ENCODE data around the gene TNFAIP2. TPM values are rescaled to one million over a fixed set of nuclear protein-coding genes. Genes with fewer than 3 reads are reported as not detected.
A peak's percentile ranks its signal among the peaks of the same experiment; 100 is the strongest.

The TNFAIP2 gene
- total RNA-seq, 6 experiments from 2014 or later: 23.2 to 122 (median 32.6) TPM

- peak overlapping the region in 1 of 3 donors; percentile 63 for H3K27ac ChIP-seq
- intact Hi-C loops (cut with DNase I): loop anchor here (10.0 kb wide), 2 partner anchors 82 to 182 kb away; no protein-coding TSS in a partner anchor
- peaks cover 0 to 7% (median 0%) of the 10 kb centered on the region in 4 donors for H3K36me3 ChIP-seq
- peak overlapping the region in 1 of 3 donors; percentile 45 for H3K4me3 ChIP-seq
- 23% methylated on average over 4 of the region's 39 CpGs for WGBS (ENCODE audit: insufficient coverage, low coverage, low lambda C conversion rate, missing lambda C conversion rate)
- H3K4me1 ChIP-seq: peaks cover 0 to 77% (median 30%) of the 10 kb centered on the region in 4 donors
- ATAC-seq (no peak), DNase-seq (peak in 2 of 3 donors; percentile 42 to 64)
- TF ChIP-seq POLR2A (IDR thresholded peaks at IDR 0.05) (no peak), CTCF (IDR thresholded peaks at IDR 0.05) (no peak)
- no peaks in the 10 kb centered on the region for H3K27me3 ChIP-seq
- no peaks in the 10 kb centered on the region for H3K9me3 ChIP-seq
Measured at GRCh38 chr14:103102689-103103260, 20.5 kb upstream of the TNFAIP2 start.

- intact Hi-C loops (cut with DNase I): loop anchor here (10.0 kb wide), 2 partner anchors 81 to 181 kb away; no protein-coding TSS in a partner anchor
- Histone ChIP-seq H3K4me1 (peaks cover 0 to 74% (median 30%) of the 10 kb centered on the region in 4 donors), H3K9me3 (no peaks in the 10 kb centered on the region), H3K4me3 (peak overlapping the region; percentile 9 to 45 (median 21)), H3K27me3 (no peaks in the 10 kb centered on the region), H3K36me3 (peaks cover 0 to 7% (median 0%) of the 10 kb centered on the region in 4 donors), H3K27ac (peak overlapping the region in 1 of 3 donors; percentile 63)
- 18% methylated on average over 5 of the region's 68 CpGs for WGBS (ENCODE audit: insufficient coverage, low coverage, low lambda C conversion rate, missing lambda C conversion rate)
- TF ChIP-seq CTCF (IDR thresholded peaks at IDR 0.05) (peak in 3 of 4 donors; percentile 14 to 48 (median 25)), POLR2A (IDR thresholded peaks at IDR 0.05) (peak; percentile 53)
- ATAC-seq: peak; percentile 44 to 66 (median 54)
- DNase-seq: peak; percentile 88 to 93 (median 91)
Measured at GRCh38 chr14:103103461-103104388, 19.5 kb upstream of the TNFAIP2 start.

DNA sequence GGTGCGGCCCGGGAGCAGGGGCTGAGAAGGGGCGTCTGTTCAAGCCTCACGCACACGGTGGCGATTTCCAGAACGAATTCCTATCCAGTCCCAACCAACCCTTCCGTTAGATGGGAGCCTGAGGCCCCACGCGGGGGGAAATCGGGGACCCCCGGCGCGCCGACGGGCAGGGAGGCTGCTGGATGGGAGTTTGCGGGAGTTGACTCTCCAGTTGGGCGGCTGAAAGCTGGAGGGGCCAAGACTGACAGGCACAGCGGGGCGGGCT is 18.9 kb upstream of the TNFAIP2 start:
- ATAC-seq: no peak
- Histone ChIP-seq H3K36me3 (peaks cover 0 to 7% (median 0%) of the 10 kb centered on the region in 4 donors), H3K4me1 (peaks cover 0 to 74% (median 27%) of the 10 kb centered on the region in 4 donors), H3K27me3 (no peaks in the 10 kb centered on the region), H3K4me3 (peak overlapping the region in 1 of 3 donors; percentile 45), H3K9me3 (no peaks in the 10 kb centered on the region), H3K27ac (peak overlapping the region in 1 of 3 donors; percentile 63)
- peak in 2 of 3 donors; percentile 38 to 68 for DNase-seq
- WGBS (ENCODE audit: insufficient coverage, low coverage, low lambda C conversion rate, missing lambda C conversion rate): 36% methylated on average over 5 of the region's 20 CpGs
- TF ChIP-seq POLR2A (IDR thresholded peaks at IDR 0.05) (no peak), CTCF (IDR thresholded peaks at IDR 0.05) (no peak)
- intact Hi-C loops (cut with DNase I): loop anchor here (10.0 kb wide), 2 partner anchors 80 to 180 kb away; no protein-coding TSS in a partner anchor

GRCh38 chr14:103104654-103105452 is 18.4 kb upstream of the TNFAIP2 start:
- WGBS (ENCODE audit: insufficient coverage, low coverage, low lambda C conversion rate, missing lambda C conversion rate): 16% methylated on average over 37 of the region's 59 CpGs
- no peak for TF ChIP-seq POLR2A (IDR thresholded peaks at IDR 0.05)
- peak; percentile 86 to 97 (median 92) for TF ChIP-seq CTCF (IDR thresholded peaks at IDR 0.05)
- H3K9me3 ChIP-seq: no peaks in the 10 kb centered on the region
- peaks cover 0 to 76% (median 27%) of the 10 kb centered on the region in 4 donors for H3K4me1 ChIP-seq
- peaks cover 0 to 7% (median 0%) of the 10 kb centered on the region in 4 donors for H3K36me3 ChIP-seq
- peak overlapping the region in 1 of 3 donors; percentile 63 for H3K27ac ChIP-seq
- intact Hi-C loops (cut with DNase I): loop anchor here (5.0 to 10.0 kb wide), 3 partner anchors 80 to 187 kb away; no protein-coding TSS in a partner anchor
- H3K4me3 ChIP-seq: peak overlapping the region in 1 of 3 donors; percentile 45
- H3K27me3 ChIP-seq: no peaks in the 10 kb centered on the region
- peak in 1 of 3 donors; percentile 77 for DNase-seq
- ATAC-seq: peak; percentile 44 to 57 (median 46)

Data from right lobe of liver (tissue), 6 donors.